ENCODE measurements around the gene ZFP69.
"Not testable (repeated sequence)": the region's sequence is repeated elsewhere in the genome, so short reads cannot be mapped to it uniquely, and the experiment has no call there.

Gene ZFP69

DNA sequence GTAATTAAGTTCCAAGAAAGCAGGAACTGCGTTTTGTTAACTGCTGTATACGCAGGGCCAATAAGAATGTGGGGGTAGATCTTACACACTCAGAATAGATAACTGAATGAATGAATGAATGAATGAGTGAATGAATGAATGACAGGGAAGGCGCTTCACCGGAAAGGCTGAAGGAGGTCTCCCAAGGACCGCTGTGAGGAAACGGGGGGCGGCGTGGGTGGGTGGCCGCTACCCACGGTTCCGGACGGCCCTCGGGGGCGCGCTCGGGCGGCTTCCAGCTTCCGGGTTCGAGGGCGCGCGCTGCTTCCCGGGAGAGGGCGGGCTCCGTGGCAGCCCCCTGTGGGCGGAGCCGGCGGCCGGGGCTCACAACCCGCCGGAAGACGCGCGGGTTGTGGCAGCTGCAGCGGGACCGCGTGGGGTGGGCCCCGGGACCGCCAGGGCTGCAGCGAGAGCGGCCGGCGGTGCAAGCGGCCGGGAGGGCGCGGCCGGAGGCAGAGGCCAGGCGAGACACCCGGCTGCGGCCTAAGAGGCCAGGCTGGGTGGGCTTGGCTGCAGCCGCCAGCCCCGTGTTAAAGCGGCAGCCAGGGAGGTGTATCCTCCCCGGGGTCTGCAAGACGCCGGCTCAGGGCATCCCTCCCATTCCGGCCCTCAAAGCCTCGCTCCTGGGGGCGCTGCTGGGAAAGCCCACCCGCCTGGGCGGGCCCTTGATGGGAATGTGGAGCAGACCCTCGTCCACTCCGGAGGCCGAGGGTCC is at the start of gene ZFP69:
Gene ZFP69 (plus strand): TSS at position 367 of the 754 bp plus-strand sequence. CDS start 2,072 bp downstream, outside the sequence.
- DNase-seq (ENCODE audit: low read depth in 2 of 2), result peak; percentile 42 to 72

DNA sequence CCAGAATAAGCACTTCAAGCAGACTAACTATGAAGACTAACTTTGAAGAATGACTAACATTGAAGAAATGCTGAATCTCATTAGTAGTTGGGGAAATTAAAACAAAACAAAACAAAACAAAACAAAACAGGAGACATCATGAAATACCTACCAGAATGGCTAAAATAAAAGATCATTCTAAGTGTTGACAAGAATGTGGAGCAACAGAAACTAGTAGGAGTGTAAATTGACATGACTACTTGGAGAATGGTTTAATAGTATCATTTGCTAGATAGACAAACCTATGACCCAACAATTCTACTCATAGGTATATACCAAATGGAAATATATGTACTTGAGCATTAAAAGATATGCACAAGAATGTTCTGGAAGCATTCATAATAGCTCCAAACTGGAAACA is 45.7 kb upstream of the ZFP69 start:
- DNase-seq (ENCODE audit: low read depth in 2 of 2), result no peak

DNA sequence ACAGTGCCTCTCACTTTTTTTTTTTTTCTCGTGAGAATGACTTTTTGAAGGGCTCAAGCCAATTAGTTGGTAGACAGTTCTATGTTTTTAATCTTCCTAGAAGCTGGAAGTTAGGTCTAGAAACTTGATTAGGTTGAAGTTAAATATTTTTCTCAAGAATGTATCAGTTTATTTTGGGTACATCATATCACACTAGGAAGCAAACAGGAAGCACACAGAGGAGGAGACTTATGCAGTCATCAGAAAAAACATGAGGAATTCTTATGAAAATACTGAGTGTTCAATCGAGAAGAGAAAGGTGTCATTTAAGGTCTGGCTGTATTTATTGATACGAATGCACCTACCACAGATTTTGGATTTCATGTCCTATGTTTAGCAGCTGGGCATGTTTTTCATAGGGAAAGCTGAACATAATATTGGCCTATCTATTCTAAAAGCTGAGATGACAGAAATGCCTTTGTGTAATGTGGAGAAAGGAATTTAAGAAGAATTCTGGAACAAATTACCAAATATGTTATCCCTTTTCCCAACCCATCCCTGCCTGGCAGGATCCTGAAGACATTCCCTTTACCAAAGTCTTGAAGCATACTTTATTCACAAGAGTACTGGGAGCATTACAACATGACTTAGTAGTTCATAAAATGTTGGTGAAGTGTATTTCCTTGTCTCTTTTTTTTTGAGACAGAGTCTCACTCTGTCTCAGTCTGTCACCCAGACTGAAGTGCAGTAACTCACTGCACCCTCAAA is 44.3 kb upstream of the ZFP69 start:
- DNase-seq (ENCODE audit: low read depth in 2 of 2), result no peak

GRCh38 chr1:40435471-40435870 is 41.6 kb upstream of the ZFP69 start:
- DNase-seq (ENCODE audit: low read depth in 2 of 2), result no peak

DNA sequence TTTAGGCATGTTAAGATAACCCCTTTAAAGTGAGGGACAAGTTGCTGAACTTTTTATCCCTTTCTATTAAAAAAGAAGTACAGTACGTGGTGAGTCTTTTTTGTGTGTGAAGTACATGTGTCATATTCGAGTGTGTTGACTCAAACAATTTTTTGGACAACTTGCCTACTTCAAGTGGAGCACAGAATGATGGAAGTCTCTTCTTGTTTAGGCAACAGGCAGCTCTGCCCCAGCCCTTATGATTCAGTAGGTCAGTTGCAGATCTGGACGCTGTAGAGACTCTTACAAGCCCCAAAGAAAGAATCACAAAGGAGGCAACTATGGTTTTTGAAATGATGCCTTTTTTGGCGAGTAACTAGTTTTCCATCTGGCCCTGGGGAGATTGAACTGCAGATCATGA is 41.2 kb upstream of the ZFP69 start:
- DNase-seq (ENCODE audit: low read depth in 2 of 2), result no peak

GRCh38 chr1:40438391-40439015 is 38.6 kb upstream of the ZFP69 start:
- no peak for DNase-seq (ENCODE audit: low read depth in 2 of 2)

DNA sequence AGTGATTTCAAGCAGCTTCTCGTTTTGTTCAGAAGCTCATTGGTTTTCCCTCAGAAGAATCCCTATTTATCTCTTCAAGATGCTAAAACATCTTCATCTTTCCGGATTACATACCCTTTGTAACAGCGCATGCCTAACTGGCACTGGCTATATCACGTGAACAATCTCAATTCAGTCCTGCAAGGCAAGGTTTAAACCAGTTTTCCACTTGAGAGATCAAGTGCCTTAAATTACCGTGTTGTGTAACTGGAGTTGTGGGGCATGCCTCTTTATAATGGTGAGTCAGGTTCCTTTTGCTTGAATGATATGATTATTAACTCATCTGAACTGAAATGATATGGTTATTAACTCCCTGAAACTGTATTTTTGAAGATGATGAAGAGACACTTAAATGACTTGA is 37.8 kb upstream of the ZFP69 start:
- DNase-seq (ENCODE audit: low read depth in 2 of 2), result no peak

DNA sequence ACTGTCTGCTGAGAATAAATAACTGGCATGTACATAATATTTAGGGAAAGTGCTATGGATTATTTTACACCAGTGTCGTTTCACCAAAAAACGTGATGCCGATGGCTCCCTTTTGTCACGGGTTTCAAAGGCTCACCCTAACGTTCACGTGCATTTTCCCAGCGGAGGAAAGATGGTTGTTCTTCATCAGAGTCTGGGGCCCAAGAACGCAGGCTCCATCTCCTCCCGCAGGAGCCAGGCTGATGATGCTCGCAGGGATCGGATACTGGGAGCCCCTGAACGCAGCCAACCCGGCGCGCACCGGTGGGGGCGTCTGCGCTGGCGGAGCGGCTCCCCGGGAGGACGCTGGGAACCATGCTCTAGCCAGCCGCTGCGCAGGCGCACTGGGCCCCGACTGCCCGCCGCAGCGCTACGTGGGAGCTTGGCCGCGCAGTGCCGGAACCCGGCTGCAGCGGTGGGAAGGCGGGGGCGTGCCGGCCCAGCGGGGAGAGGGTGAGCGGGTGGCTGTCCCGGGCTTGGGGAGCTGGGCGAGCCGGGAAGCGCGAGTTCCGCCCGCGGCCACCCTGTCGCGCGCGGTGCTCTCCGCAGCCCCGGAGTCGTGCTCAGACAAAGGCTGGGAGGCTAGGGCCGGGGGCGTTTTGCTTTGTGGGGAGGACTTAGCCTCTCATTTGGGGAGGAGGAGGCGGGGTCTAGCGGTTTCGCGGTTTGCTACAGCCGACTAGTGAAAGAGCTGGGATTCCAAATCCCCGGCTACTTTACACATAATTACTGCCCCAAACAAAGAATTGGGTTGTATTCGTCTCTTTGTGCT is 27.2 kb upstream of the ZFP69 start, which contains the start of gene ZFP69B:
Gene ZFP69B (plus strand): TSS at position 793 of the 811 bp plus-strand sequence. CDS start 486 bp downstream, outside the sequence.
- peak; percentile 81 to 89 for DNase-seq (ENCODE audit: low read depth in 2 of 2)

DNA sequence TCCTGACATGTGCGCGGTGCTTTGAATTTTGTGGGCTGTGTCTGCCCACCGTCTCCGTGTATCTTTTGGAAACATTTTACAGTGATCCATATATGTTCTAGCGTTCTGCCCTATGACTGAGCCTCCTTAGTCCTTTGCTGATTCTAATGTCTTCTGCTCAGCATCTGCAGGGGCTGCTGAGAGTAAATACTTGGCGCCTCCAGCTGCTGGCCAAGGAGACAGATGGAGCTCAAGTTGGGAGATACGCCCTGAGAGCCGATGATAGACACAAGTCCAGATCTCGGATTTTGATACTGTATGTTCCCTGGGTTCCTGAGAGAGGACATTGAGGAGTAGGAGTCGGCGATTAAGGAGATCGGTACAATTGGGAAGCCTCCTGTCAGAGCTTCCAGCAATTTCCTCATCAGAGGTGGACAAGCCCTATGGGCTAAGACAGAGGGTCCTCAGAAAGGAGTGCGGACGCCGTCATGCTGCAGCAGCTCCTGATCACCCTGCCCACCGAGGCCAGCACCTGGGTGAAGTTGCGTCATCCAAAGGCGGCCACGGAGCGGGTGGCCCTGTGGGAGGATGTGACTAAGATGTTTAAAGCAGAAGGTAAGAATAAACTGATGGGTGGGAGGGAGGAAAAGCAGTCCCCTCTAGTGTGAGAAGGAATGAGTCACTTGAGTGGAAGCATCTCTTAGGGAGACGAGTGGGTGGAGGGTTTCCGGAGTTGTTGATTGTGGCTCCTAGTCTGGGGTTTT is 26.4 kb upstream of the ZFP69 start:
- DNase-seq (ENCODE audit: low read depth in 2 of 2), result peak; percentile 85 to 89

- no peak for DNase-seq (ENCODE audit: low read depth in 2 of 2)
These were observed 25.9 kb upstream of the ZFP69 start for GRCh38 chr1:40451238-40451585.

DNA sequence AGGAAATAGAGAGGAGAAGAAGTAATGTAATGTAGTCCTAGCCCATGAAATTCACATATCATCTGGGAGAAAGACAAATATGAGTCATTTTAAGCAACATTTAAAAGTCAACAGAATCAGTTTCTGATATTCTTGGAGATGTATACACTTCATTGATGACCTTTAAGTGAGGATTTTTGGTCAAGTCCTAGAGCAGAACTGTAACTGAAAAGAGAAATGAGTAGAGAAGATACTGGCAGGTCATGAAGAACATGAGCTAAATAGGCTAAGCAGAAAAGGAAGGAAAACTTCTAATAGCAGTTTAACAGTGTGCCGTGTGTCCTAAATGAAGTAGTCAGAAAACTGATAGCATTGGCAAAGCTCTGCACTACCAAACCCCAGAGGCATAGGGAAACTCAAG is 22.2 kb upstream of the ZFP69 start:
- no peak for DNase-seq (ENCODE audit: low read depth in 2 of 2)

DNA sequence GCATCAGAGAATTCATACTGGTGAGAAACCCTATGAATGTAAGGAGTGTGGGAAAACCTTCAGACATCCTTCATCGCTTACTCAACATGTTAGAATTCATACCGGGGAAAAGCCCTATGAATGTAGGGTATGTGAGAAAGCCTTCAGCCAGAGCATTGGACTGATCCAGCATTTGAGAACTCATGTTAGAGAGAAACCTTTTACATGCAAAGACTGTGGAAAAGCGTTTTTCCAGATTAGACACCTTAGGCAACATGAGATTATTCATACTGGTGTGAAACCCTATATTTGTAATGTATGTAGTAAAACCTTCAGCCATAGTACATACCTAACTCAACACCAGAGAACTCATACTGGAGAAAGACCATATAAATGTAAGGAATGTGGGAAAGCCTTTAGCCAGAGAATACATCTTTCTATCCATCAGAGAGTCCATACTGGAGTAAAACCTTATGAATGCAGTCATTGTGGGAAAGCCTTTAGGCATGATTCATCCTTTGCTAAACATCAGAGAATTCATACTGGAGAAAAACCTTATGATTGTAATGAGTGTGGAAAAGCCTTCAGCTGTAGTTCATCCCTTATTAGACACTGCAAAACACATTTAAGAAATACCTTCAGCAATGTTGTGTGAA is 14.0 kb upstream of the ZFP69 start:
- no peak for DNase-seq (ENCODE audit: low read depth in 2 of 2)

DNA sequence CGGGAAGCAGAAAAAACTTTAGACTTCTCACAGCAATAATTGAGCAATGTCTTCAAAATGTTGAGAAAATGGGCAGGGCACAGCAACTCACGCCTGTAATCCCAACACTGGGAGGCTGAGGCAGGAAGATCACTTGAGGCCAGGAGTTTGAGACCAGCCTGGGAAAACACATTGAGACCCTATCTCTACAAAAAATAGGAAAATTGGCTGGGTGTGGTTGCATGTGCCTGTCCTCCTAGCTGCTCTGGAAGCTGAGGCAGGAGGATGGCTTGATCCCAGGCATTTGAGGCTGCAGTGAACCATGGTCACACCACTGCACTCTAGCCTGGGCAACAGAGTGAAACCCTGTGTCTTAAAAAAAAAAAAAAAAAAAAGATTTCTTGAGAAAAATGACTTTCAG is 7.8 kb upstream of the ZFP69 start:
- no peak for DNase-seq (ENCODE audit: low read depth in 2 of 2)

DNA sequence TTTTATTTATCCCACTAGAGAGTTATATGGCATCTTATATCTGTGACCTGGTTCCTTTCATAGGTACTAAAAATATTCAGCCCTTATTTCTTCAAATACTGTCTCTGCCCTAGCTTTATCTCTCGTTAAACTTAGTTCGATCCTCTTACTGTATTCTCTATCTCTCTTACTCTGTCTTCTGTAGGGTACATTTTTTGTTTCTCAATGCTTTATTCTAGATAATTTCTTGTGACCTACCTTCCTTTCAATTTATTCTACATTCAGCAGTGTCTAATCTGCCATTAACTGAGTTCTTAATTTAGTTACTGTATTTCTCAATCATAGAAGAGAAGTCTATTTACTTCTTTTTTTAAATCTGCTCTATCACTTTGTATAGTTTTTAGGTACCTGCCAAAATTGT is 1.8 kb upstream of the ZFP69 start:
- DNase-seq (ENCODE audit: low read depth in 2 of 2), result no peak

DNA sequence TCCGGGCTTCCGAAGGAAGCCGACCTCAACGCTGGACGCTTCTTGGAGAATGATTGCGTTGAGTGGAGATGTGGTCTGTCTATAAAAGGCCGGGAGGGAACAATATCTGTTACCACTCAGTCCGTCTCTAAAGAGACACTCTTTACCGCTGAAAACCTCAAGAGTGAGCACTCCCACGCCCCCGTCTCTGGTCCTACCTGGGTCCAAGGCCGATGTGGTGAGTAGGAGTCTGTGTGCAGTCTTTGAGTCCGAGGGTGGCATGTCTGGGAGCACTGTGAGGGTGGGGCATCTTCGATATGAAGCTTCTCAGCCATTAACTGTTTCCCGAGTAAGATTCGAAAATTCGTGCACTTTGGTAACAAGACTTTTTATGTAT is 576 bp downstream of the ZFP69 start:
- DNase-seq (ENCODE audit: low read depth in 2 of 2), result peak; percentile 7 to 25

GRCh38 chr1:40478276-40478675 is 1.2 kb downstream of the ZFP69 start:
- DNase-seq (ENCODE audit: low read depth in 2 of 2), result no peak

DNA sequence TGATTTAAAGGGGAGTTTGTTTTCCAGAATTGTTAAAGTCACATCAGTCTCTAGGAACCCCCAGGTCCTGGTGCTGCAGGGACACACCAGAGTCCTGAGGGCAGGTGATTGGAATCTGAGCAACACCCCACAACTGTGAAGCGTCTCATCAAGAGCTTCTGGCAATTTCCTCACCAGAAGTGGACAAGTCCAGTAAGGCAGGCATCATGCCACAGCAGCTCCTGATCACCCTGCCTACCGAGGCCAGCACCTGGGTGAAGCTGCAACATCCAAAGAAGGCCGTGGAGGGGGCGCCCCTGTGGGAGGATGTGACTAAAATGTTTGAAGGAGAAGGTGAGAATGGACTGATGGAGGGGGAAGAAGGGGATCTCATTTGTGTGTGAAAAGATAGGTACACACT is 2.1 kb downstream of the ZFP69 start:
- no peak for DNase-seq (ENCODE audit: low read depth in 2 of 2)

DNA sequence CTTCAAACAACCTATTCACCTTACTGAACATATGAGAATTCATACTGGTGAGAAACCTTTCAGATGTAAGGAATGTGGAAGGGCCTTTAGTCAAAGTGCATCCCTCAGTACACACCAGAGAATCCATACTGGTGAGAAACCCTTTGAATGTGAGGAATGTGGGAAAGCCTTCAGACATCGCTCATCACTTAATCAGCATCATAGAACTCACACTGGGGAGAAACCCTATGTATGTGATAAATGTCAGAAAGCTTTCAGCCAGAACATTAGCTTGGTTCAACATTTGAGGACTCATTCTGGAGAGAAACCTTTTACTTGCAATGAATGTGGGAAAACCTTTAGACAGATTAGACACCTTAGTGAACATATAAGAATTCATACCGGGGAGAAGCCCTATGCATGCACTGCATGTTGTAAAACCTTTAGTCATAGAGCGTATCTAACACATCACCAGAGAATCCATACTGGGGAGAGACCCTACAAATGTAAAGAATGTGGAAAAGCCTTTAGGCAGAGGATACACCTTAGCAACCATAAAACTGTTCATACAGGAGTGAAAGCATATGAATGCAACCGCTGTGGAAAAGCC is 18.3 kb downstream of the ZFP69 start:
- DNase-seq (ENCODE audit: low read depth in 2 of 2), result no peak

DNA sequence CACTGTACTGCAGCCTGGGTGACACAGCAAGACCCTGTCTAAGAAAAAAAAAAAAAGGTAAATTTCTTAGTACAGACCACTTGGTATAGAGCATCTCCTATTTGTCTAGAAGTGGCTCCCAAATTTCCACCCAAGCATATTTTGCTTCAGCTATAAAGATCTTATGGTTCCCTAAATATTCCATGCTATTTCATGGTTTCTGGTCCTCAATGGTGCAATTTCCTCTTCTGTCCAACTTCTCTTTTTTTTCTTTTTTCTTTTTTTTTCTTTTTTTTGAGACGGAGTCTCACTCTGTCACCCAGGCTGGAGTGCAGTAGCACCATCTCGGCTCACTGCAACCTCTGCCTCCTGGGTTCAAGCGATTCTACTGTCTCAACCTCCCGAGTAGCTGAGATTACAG is 25.6 kb downstream of the ZFP69 start:
- not testable (repeated sequence) for DNase-seq (ENCODE audit: low read depth in 2 of 2)

DNA sequence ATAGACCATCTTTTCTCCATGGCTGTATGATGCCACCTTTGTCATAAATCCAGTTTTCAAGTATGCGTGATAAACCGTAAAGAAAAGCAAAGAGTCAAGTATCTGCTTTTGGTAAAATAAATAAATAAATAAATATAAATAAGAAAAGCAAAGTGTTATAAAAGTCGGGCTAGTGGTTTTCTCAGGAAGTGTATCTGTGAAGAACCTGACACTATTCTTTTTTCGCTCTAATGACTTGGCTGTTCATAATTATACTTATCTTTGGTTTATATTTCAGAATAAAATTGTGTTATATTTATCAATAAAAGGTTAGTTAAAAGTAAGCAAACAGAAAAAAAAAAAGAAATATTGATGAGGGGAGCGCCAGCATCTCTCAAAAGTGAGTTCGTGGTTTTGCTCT is 30.9 kb downstream of the ZFP69 start:
- DNase-seq (ENCODE audit: low read depth in 2 of 2), result no peak
